HG03108 (cell line): ENCODE data around the gene ADPRM.

ENCODE experiments used
- ATAC-seq: cut with Tn5 transposase; IDR thresholded peaks from one replicate; pipeline ENCODE4 v1.9.1; 2021; ENCODE audit warnings: moderate library complexity; ENCODE audit not compliant: unreplicated experiment

The ADPRM gene

DNA sequence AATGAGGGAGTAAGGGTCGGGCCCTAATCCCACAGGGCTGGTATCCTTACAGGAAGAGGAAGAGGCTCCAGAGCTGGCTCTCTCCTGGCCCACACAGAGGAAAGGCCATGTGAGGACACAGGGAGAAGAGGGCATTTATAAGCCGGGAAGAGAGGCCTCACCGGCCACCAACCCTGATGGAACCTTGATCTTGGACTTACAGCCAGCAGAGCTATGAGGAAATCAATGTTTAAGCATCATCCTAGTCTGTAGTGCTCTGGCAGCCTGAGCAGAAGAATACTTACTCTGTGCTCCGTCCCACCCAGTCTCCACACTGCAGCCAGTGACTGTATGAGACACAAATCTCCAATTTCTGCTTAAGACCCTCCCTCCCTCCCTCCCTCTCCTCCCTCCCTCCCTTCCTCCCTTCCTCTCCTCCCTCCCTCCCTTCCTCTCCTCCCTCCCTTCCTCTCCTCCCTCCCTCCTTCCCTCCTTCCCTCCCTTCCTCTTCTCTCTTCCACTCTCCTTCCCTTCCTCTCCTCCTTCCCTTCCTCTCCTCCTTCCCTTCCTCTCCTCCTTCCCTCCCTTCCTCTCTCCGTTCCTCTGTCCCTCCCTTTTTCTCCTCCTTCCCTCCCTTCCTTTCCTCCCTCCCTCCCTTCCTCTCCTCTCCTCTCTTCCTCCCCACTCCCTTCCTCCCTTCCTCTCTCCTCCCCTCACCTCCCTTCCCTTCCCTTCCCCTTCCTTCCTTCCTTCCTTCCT is 41.3 kb downstream of the ADPRM start:
- ATAC-seq: no peak

DNA sequence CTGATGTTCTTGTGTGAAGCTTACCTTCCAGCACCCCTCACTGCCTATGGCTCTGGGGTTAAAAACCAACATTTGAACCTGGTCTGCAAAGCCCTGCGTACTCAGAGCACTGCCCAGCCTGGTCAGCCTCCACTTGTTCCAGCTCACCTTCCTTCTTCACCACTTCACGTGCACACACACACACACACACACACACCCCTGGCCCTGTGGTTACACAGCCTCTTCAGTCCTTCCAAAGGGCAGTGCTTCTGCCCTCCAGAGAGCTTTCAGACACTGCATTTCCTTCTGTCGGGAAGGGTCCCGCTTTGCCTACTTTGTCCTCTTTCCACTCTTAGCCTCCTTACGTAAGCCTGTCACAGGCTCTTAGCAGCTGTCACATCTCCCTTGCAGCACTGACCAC is 42.0 kb downstream of the ADPRM start:
- no peak for ATAC-seq

DNA sequence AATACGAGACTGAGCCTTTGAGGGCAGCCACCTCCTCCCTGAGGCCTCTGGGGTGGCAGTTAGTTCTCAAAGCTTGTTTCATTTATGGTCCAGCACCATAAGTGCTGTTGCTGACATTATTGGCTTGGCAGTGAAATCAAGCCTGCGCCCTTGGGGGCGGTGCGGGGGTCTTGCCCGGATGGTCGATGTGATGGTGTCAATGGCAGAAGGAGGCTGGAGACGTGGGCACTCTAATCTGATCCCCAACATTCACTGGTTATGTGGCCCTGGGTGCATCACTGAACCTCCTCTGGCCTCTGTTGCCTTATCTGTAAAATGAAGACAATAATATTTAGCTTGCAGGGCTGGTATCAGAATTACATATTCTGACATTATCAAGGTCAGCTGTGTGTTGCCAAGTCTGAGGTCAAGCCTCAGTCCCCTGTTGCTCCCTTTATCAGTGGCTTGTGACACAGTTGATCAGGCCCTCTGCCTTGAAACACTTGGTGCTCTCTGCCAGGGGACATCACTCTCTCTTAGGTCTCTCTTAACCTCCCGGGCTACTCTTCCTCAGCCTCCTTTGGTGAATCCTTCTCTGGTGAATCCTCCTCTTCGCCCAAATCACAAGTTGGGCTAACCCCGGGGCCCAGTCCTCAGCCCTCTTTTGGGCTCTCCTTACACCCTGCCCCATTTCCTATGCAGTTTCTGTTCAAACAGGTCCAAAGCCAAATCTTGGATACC is 44.2 kb downstream of the ADPRM start:
- no peak for ATAC-seq

GRCh38 chr17:10742431-10742830 is 45.0 kb downstream of the ADPRM start:
- no peak for ATAC-seq

- ATAC-seq: no peak
Observed at GRCh38 chr17:10743316-10744009, 46.1 kb downstream of the ADPRM start.

- no peak for ATAC-seq
Observed at GRCh38 chr17:10744501-10745000, 47.2 kb downstream of the ADPRM start.

- ATAC-seq: no peak
Observed at GRCh38 chr17:10745231-10745630, 47.8 kb downstream of the ADPRM start.

- ATAC-seq: no peak
Observed at GRCh38 chr17:10748531-10749181, 51.3 kb downstream of the ADPRM start.

DNA sequence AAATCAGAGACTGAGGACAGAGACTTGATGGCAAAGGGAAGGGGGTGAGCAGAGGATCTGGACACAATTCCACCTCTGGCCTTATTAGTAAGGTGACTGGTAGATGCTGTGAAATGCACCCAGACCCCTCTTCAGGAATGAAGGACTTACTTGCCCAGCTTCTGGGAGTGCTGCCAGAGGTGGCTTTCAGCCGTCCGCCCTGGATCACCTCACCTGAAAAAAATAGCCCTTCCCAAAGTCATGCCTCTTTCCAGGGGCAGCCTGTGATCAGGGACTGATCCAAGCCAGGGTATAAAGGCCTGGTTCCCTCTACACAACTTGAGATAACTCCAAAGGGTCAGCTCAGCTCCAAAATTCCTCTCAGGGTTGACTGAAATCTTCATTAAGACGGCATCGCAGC is 52.8 kb downstream of the ADPRM start:
- ATAC-seq: no peak

- no peak for ATAC-seq
Observed at GRCh38 chr17:10751563-10751962, 54.2 kb downstream of the ADPRM start.

DNA sequence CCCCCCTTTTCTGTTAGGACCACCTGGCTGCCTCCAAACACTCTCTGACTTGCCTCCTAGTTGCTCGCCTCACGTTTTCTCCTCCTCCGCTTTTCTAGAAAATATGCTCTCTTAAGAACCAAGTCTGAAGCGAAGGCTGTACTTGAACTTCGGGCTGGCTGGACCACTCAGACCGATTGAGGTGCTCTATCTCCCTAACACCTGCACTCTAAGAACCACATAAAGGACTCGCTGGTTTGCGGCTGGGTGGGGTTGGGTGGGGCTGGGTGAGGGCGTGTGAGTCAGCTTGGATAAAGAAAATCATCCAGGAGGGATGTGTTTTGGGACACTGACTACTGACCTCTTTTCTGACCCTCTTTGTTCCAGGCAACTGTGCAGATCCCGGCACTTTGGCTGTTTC is 55.3 kb downstream of the ADPRM start:
- ATAC-seq: no peak

GRCh38 chr17:10754109-10754508 is 56.7 kb downstream of the ADPRM start:
- ATAC-seq: no peak

DNA sequence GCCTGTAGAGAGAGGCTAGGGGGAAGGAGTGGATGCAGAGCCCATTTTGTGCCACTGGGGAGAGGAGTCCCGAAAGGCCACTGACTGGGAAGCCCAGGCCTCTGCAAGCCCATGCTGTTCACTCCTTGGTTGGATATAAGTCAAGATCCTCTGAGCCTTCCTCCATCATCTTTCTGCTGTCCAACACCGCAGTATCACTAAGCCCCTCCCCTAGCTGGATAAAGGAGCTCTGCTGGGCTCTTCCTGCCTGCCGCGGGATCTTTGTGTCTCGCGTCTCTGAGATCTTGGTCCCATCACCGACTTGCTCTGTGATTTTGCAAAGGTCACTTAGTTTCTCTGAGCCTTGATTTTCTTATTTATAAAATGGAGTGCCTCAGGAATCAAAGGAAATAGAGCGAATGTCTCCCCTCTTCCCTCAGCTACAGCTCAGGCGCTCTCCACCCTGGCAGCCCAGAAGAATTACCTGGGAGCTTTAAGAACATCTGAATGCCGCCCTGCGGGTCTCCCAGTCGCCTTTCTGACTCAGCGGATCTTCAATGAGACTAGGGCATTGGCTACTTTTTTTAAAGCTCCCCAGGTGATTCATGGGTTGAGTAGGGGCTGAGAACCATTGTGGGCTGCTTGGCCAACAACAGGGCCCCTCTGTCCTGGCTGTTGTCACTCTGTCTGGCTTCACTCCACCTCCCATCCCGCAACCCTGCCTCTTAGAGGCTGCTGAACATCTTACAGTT is 57.6 kb downstream of the ADPRM start:
- ATAC-seq: no peak

GRCh38 chr17:10755592-10756127 is 58.3 kb downstream of the ADPRM start:
- ATAC-seq: no peak

GRCh38 chr17:10756185-10756584 is 58.8 kb downstream of the ADPRM start:
- ATAC-seq: no peak

GRCh38 chr17:10756619-10757018 is 59.2 kb downstream of the ADPRM start:
- no peak for ATAC-seq

DNA sequence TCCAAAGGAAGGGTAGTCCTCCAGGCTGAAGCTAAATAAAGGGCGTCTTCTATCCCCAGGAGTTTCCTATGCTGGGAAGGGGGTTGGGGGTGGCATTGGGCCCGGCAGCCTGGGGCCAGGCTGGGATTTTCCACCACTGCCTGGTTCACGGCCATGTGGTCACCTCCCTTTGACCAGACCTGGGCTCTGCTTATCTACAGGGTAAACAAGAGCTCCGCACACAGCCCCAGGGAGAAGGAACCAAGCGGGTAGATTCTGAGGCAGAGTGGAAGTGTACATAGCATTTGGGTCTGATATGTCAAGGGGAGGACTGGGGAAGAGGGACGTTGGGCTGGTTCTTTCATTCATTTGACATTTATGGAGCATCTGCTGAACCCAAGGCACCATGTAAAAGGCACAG is 59.7 kb downstream of the ADPRM start:
- no peak for ATAC-seq

DNA sequence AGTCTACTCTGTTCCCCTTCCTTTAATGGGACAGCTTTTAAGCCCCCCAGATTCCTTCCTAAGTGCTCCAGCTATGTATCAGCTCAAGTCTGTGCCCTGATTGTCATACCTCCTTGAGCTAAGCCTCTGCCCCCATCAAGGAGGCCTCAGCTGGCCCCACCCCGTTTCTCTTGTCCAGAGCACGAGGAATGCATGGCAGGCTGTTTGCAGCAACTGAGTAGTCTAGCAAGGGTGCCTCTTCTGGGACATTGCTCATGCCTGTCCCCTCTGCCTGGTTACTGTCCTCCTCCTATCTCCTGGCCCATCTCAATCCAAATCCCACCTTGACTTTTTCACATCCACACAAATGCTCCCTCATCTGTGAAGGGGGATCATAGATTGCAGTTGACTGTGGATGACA is 60.3 kb downstream of the ADPRM start:
- ATAC-seq: no peak

DNA sequence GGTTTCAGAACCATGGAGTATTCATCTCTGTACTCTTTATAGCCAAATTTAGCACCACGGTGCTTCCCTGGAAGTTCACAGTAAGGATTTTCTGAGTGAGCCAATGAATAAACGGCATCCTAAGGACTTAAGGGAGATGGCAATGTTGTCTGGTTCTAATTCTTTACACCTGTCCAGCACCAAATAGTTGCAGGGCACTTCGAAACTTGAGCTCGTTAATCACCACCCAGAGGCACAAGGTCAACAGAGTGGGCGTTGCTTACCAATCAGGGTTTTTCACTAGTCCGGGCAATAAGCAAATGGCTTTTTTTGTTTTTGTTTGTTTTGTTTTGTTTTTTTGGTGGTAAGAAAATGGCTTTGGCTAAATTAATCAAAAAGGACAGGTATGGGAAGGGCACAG is 60.7 kb downstream of the ADPRM start:
- no peak for ATAC-seq
